GM21390 (cell line): Measurements from ENCODE around the gene GIMAP5.

ENCODE experiments used
- ATAC-seq: cut with Tn5 transposase; IDR thresholded peaks from one replicate; pipeline ENCODE4 v1.9.1; 2021; ENCODE audit not compliant: unreplicated experiment

Gene GIMAP5

DNA sequence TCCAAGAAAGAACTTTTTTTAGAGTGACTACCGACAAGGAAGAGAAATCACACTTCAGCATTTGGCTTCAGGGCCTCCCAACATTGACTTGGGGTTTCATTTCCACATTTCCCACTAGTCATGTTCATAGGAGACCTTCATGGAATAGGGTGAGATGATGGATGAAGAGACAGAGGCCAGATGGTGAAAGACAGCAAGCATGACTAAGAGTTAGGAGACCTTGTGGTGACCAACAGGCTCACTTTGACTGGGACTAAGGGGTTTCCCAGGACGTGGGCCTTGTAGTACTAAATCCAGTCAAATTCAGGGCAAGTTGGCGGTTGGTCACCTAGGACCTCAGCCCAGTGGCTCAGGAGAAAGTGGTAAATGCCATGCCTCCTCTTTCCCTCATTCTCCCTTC, 3.0 kb upstream of the GIMAP5 start:
- ATAC-seq = no peak

DNA sequence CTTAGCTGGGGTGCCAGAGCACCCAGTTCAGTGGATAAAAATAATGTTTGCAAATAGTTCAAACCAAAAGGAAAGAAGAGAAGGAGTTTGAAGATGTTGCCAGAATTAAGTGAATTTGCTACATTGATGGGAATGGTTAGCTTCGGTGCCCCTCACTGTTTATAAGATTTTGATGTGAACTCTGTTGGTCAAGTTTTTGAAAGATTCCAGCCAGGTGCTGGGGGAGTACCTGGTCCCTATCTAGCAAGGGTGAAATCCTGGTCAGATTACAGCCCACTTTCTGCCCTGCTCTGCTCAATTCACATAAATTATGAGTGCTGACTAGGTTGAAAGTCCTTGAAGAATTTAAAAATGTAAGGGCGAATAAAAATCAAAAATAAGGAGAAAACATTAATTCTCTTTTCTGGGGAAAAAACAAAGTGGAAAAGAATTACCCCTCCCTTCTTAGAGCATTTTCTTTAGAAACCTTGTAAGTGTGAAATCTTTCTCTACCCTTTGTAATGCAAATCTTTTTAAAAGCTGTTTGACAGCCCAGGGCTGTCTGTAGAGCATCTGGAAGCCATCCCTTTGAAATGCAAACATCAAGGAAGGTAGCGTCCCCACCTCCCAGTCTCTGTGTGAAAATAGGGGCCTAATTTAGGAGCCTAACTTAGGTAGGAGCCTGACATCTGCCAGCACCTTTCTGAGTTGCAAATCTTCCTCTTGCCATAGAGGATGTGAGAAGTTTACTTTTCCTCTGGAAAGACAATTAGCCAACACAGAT, 1.4 kb upstream of the GIMAP5 start:
- ATAC-seq = no peak

DNA sequence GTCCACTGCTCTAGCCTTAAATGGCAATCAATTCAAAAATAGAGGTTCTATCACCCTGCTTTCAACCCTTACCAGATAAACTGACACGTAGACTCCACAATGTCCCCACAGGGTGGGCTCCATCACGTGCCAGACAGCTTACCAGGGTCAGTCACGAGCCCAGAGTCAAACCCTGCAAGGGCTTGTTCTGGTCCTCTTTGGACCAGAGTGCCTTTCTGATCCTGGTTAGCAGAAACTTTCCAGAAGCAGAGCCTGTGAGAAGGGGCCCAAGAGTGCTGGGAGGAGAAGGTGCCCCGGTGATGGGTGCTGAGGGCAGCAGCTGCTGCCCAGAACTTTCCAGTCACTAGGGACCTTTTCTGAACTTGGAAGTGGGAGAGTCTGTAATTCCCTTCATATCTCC, 354 bp upstream of the GIMAP5 start:
- ATAC-seq = peak; percentile 6

DNA sequence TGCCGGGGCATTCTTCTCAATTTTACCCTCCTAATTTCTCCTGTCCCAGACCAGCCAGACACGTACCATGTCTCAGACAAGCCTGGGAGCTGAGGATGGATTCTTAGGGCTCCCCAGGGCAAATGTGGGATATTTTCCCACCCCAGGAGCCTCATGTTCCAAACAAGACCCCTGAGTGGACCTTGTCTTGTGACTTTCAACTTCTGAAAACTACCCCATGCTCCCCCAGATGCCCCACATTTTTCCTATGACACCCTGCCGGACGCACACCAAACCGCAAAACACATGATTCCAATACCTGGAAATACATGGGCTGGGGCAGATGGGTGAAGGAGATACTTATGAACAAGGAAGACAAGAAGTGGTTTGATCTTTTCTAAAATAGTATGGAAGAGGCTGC, 874 bp downstream of the GIMAP5 start:
- ATAC-seq = no peak

DNA sequence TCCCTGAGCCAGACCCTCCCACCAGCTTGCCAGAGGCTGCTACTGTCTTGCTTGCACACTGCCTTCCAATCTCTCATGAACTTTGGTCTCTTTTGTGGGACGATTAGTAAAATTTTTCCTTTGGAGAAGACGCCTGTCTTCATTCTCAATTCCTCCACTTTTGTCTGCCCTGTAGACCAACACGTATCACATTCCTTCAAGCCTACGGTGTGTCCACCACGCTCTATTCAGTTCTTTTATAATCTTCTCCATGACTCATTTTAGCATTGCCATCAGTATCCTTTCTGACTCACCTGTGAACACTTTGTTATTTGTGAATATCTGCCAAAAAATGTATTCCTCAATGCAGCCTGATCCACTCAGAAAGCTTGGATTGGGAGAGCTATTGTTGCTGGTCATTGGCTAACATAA, 1.4 kb downstream of the GIMAP5 start:
- ATAC-seq = no peak

DNA sequence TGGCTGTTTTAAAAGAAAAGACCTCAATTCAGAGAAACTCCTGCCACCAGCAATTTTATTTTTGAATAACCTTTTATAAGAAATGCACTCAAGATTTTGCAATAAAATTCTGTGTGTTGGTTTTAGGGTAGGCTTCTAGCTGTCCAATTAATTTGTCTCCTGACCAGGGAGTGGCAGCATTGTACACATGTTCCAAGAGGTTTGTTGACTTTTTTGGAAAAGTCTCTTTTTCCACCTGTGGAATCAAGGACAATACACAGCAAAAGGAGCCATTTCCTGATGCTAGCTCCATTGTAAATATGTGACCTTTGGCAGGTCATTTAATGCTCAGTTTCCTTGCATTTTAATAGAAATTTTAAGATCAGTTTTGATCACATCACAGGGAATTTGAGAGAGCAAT, 1.8 kb downstream of the GIMAP5 start:
- ATAC-seq = no peak

DNA sequence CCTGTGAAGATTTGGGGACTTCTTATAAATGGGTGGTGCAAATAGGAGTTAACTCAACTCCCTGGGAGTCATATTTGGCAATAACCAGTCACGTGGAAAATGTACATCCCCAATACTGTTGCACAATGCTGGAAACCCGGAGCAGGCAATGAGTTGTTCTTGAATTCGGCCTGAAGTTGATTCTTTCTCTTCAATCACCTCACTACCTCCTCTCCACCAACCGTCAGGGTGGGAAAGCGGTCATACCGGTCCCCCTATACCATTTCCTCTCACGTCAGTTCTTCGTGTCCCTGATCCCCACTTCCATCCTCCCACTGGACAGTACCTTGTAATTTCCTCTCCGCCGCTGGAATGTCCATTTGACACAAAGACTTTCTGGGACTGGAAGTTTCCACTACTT, 2.8 kb downstream of the GIMAP5 start:
- ATAC-seq = no peak

DNA sequence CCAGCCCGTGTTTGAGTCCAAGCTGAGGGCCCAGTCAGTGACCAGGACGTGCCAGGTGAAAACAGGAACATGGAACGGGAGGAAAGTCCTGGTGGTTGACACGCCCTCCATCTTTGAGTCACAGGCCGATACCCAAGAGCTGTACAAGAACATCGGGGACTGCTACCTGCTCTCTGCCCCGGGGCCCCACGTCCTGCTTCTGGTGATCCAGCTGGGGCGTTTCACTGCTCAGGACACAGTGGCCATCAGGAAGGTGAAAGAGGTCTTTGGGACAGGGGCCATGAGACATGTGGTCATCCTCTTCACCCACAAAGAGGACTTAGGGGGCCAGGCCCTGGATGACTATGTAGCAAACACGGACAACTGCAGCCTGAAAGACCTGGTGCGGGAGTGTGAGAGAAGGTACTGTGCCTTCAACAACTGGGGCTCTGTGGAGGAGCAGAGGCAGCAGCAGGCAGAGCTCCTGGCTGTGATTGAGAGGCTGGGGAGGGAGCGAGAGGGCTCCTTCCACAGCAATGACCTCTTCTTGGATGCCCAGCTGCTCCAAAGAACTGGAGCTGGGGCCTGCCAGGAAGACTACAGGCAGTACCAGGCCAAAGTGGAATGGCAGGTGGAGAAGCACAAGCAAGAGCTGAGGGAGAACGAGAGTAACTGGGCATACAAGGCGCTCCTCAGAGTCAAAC, 5.2 kb downstream of the GIMAP5 start:
- no peak for ATAC-seq

DNA sequence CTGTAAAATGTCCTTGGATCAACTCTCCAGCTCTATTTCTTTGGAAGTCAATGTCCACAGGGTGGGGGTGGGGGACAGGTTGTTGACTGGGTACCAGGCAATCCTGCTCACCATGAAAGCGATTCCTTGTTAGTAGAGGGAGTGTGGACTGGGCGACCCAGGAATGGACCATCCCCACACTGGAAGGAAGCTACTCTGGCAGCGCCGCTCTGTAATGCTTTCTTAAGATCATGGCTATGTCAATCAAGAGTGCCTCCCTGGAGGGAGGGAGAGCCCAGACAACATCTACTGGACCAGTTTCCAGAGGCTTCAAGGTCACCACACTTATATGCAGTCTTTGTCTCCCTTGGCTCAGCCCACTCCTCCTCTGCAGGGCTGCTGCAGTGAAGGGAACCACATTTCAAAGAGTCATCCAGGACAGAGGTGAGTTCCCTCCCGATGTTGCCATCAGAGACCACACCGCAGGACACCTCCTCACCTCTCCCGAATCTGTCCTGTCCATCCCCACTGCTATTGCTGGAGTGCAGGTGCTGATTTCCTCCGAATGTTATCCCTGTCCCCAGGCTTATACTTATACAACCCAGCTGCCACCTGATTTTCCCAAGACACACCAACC, 6.9 kb downstream of the GIMAP5 start:
- ATAC-seq = no peak

DNA sequence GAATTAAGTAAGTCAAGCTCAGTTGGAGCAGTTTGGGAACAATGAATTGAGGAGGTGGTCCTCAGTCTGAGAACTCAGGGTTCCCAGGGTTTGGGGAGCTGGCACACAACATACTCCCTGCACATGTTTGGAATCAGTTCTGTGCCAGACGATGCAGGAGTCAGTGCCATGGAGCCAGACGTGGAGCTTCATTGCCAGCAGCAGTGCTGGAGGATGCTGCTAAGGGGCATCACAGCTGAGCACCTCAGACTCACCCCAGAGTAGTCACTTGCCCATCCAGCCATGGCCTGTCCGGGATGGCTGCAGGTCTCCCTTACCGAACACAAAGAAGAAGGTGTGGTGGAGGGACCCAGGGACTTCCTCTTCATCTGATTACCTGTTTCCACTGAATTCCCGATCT, 7.9 kb downstream of the GIMAP5 start:
- ATAC-seq = no peak

DNA sequence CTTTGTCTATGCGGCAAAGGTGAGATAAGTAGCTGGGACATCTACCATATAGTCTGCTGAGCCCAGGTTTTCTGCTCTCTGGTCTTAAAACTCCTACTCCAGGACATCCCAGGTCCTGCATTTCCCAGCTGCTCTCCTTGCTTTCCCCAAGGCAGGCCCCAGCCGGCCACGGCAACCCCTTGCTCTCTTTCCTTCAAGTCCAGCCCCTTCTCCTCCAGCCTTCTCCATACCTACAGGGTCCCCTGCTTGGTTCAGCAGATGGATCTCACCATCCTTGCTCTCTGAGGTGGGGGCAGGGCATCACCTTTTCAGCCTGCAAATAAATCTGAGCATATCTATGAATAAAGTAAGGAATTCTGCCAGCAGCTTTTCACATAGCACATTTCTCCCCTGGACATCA, 8.7 kb downstream of the GIMAP5 start:
- no peak for ATAC-seq

DNA sequence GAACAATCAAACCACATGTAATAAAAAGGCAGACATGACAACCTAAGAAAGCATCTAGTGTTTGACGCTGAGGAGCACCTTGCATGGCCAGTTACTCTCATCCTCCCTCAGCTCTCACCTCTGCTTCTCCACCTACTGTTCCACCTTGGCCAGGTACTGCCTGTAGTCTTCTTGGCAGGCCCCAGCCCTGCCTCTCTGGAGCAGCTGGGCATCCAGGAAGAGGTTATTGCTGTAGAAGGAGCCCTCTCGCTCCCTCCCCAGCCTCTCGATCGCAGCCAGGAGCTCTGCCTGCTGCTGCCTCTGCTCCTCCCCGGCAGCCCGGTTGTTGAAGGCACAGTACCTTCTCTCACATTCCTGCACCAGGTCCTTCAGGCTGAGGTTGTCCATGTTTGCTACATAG, 9.7 kb downstream of the GIMAP5 start:
- no peak for ATAC-seq

DNA sequence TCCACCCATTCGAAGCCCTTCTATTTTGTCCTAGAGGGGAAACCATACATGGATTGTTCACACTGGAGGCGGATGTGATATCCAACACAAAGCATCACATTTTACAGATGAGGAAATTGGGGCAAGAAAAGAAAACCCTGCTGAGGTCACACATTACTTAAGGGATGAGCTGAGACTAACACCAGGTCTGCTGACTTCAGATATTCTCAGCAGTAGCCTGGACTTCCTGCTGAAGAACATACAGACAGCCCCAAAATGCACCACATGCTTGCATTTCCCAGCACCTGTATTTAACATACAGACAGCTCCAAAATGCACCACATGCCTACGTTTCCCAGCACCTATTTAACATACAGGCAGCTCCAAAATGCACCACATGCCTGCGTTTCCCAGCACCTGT, 11.2 kb downstream of the GIMAP5 start:
- ATAC-seq = no peak

DNA sequence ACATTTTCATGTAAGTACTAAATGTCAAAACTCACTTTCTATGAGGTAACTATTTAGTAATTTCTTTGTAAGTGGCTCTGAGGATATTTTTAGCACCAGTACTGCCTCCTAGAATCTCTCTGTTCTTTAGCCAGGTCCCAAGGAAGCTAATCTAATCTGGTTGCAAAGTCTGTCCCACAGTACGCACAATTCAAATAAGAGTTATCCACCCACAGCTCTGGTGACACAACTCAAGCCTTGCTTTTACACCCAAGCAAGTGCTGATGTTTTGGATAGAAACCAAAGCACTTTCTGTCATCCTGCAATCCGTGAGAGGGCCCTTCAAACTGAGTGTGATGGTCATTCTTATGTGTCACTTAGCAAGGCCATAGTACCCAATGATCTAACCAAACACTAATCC, 14.5 kb downstream of the GIMAP5 start:
- no peak for ATAC-seq

DNA sequence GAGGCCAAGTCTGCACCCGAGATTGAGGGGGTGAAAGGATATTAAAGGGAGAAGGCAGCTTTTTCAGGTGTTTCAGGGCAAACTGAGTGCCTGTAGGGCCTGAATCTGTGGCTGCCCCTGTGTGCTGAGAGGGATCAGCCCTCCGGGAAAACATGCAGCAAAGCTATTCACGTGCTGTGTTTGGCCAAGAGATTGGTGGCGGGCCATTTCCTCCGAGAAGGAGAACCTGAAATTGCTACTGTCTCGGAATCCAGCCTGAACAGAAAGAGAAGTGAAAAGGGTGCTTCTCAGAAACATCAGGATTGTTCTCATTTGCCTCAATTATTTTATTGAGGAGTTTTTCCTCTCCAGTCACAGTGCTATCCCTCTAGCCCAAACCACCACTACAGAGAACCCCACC, 16.0 kb downstream of the GIMAP5 start:
- no peak for ATAC-seq

DNA sequence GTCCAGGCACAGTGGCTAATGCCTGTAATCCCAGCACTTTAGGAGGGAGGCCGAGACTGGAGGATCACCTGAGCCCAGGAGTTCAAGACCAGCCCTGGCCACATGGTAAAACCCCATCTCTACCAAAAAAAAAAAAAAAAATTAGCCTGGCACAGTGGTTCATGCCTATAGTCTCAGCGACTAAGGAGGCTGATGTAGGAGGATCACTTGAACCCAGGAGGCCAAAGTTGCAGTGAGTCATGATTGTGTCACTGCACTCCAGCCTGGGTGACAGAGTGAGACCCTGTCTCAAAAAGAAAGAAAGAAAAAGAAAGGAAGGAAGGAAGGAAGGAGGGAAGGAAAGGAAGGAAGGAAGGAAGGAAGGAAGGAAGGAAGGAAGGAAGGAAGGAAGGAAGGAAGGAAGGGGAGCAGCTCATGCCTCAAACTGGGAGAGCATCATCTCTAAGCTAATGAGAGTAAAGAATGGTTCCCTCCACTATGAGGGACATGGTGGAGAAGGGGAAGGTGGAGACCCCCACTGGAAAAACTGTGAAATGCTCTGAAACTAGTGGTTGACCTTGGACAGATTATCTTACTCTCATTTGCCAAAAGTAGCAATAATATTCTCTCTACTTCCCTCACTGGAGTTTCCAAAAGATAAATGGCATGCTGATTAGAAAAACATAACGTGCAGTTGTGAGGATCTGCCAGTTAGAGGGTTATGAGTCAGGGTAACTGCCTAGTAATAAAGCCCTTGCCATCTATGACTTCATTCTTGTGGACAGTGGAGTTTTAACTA, 16.8 kb downstream of the GIMAP5 start:
- ATAC-seq = no peak

DNA sequence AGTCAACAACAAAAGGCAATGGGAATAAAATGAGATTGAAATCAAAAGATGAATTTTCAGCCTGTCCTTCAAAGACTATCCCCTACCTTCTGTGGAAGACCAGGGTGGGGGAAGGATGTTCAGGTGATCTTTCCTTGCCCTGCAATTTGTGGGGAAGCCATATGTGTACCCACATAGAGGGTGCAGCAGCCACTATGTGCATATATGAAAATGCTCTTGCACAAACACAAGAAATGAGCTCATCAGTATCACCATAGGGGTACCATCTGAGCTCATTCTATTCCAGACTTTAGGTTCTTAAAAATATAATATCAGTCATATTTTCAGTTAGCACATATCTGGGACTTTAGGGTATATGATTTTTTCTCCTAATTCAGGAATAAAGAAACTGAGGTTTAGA, 17.7 kb downstream of the GIMAP5 start:
- no peak for ATAC-seq

DNA sequence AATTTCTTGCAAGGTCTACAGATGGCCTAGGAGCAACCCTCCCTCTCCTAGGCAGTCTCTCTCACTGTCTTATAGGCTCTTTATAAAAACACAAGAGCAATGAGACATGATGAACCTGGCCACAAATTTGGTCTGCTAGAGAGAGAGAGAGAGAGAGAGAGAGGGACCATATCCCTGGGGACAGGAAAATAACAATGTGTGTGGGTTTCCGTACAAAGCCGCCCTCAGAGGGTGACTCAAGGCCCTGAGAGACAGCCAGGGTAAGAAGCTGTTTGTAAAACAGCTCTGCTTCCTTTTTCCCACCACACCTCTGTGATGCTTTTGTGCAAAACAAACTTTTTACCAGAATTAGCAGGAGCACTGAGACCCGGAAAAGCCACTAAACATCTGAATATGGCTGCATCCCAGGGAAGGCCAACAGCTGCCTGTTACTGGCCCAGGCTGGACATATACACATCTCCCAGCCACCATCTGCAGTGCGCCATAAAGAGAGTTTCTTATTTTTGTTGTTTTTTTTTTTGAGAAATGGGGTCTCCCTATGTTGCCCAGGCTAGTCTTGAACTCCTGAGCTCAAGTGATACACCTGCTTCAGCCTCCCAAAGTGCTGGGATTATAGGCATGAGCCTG, 18.4 kb downstream of the GIMAP5 start:
- no peak for ATAC-seq

DNA sequence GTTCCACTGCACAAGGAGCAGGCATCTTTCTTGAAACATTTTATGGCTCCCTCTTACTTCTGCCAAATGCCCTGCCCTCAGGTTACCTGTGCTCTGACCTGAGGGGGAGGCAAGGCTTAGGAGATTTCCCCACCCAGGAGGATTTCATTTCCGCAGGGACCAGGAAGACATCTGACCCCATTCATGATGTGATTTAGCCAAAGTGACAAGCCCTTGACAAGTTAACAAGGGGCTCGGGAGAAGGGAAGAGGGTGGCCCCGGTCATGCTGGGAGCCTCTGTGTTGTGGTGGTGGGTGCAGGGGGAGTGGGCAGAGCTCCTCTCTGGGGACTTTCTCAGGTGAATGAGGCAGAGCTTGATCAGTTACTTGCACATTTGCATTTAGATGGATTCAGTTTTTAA, 18.9 kb downstream of the GIMAP5 start:
- no peak for ATAC-seq

DNA sequence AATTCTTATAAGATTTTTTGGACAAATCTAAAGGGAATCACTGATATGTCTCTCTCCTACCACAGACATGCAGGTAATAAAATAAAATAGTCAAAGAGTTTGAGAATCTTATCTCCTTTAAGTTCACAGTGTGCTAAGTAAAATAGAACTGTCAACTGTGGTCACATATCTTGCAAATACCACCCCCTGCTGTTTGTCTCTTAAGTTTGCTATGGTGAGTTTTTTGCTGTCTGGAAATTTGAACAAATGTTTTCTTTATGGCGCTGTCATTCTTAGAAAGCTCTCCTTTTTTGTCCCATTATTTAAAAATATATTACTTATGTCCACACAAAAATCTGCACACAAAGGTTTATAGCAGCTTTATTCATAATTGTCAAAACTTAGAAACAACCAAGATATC, 19.6 kb downstream of the GIMAP5 start:
- ATAC-seq = no peak

DNA sequence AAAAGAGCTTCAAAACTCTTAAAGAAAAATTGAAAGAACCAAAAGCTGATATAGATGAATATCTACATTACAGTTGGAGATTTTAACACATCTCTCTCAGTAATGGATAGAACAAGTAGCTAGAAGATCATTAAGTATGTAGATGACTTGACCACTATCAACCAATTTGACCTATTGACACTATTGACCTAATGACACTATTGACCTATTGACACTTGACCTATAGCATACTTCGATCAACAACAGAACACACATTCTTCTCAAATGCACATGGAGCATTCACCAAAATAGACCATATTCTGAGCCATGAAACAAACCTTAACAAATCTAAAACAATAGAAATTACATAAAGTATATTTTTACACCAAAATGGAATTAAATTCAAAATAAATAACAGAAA, 22.3 kb downstream of the GIMAP5 start:
- ATAC-seq = no peak
